CD4-positive, alpha-beta T cell treated with Interleukin-1 beta for 1 hour (primary cell): Measurements from ENCODE around the gene HYI.
A peak's percentile ranks its signal among the peaks of the same experiment; 100 is the strongest.
"Not testable (repeated sequence)": the region's sequence is repeated elsewhere in the genome, so short reads cannot be mapped to it uniquely, and the experiment has no call there.

Experiments used
- DNase-seq, 2 donors: peaks; one replicate each; pipeline ENCODE4 v3.0.0-alpha.2; 2020 to 2022

Gene HYI

GRCh38 chr1:43426221-43426620 lies 27.5 kb downstream of the HYI start:
- no peak for DNase-seq

- no peak for DNase-seq
These were observed 28.7 kb downstream of the HYI start for GRCh38 chr1:43425045-43425444.

GRCh38 chr1:43423672-43424550 lies 29.8 kb downstream of the HYI start:
- DNase-seq = no peak

- DNase-seq = no peak
These were observed 30.6 kb downstream of the HYI start for GRCh38 chr1:43422995-43423671.

- no peak for DNase-seq
These were observed 31.6 kb downstream of the HYI start for GRCh38 chr1:43421976-43422750.

GRCh38 chr1:43421396-43421795 lies 32.3 kb downstream of the HYI start:
- DNase-seq = no peak

- no peak for DNase-seq
These were observed 32.9 kb downstream of the HYI start for GRCh38 chr1:43420874-43421273.

- DNase-seq = no peak
These were observed 33.9 kb downstream of the HYI start for GRCh38 chr1:43419627-43420425.

GRCh38 chr1:43418858-43419257 lies 34.9 kb downstream of the HYI start:
- DNase-seq = no peak

DNA sequence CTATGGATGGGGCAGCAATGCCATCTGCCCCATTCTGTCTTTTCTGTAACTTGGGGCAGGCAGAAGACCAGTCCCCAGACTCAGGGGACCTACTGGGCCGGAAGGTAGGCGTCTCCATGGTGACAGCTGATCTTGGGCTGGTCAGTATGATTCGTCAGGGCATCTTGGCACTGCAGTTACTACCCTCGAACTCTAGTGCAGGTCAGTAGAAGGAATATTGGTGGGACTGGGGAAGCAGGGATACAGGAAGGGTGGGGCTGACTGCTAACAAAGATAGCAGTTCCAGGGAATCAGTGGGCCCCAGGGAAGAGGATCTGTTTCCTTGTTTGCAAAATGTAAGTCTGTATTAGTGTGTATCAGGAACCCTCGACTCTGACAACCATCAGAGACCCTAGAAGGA lies 37.8 kb downstream of the HYI start:
- DNase-seq = no peak

GRCh38 chr1:43414634-43415223 lies 39.0 kb downstream of the HYI start:
- DNase-seq = peak; percentile 58 to 70

DNA sequence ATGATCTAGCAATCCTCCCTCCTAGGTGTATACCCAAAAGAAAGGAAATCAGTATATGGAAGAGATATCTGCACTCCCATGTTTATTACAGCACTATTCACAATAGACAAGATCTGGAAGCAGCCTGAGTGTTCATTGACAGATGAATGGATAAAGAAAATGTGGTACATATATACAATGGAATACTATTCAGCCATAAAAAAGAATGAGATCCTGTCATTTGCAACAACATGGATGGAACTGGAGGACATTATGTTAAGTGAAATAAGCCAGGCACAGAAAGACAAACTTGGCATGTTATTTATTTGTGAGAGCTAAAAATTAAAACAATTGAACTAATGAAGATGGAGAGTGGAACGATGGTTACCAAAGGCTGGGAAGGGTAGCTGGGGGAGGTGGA lies 40.3 kb downstream of the HYI start:
- not testable (repeated sequence) for DNase-seq

GRCh38 chr1:43410571-43410970 lies 43.2 kb downstream of the HYI start:
- no peak for DNase-seq

DNA sequence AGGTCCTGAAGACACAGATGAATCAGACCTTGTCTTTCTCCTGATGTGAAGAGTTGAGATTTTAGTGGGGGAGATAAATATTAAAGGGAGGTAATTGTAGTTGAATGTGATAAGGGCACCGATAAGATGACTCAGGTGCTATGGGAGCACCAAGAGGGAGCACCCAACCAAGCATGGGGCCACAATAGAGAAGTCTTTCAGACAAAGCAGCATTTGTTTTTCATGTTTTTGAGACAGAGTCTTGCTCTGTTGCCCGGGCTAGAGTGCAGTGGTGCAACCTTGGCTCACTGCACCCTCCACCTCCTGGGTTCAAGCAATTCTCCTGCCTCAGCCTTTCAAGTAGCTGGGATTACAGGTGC lies 47.9 kb downstream of the HYI start:
- no peak for DNase-seq

DNA sequence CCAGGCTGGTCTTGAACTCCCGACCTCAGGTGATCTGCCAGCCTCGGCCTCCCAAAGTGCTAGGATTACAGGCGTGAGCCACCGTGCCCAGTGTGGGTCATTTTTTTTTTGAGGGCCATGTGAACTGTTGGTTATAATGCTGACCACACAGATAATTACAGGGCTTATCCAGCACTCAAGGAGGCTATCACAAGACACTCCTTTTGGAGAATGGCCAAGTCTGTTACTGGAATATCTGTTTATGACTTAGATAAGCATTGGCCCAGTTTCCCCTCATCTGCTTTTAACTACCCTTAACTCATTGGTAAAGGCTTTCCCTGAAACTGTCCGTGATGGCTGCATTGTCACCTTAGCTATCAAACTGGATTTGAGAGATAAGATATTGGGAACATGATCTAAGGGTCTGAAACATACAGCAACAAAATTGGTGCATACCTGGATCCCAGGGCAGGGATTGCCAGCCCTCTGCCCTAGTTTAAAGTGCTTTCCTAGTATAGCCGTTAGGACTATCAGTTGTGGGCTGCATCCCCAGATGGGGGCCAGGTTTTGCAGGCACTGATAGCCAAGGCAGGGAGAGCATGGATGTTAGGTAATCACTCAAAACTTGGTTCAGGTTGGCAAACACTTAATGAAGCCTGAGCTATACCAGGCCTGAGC lies 48.4 kb downstream of the HYI start:
- DNase-seq = no peak

DNA sequence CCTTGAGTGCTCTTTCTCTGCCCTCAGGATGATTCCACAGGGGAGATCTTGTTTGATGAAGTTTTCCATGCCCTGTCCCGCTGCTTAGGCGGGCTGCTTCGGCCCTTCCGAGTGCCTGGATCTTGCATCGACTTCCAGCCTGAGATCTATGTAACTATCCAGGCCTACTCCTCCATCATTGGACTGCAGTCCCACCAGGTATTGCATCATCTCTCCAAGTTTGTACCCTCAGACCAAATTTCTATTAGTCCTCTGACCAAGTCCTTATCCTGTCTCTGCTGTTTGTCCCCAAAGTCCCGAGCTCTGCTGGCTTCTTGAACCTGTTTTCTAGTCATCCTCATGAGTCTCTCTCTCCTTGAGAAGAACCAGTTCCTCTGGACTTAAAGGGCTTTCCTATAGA lies 49.4 kb downstream of the HYI start:
- DNase-seq = no peak

DNA sequence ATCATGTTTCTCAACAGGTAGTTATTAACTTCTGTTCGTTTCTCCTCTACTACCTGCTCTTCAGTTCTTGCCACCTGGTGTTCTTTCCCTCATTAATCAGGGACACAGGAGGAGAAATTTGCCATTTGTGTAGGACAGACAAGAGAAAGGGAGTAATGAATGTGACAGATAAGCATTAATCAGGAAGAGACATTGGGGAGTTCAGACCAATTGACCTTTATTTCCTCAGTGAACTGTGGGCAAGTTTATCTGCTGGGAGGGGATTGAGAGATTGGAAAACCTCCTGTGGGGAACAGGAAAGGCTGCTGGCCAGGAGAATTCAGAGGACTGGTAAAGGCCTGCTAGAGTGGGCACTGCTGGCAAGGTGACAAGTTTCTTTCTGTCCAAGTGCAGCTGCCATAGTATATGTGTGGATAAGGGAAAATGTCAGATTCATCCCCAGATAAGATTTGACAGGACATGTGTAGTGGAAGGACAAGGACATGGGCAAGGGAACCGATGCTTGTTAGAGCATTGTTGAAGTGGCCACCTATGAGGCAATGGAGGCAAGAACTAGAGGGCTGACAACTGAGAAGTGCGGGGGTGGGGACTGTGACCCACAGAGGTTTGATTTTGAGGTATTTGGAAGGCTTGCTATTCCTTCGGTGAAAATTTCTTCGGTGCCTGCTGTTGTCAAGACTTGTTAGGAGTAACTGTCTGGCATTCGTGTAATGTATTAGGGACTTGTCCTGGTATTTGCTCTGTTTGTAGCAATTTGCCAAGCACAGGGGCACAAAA lies 51.5 kb downstream of the HYI start:
- no peak for DNase-seq
